Keratinocyte (primary cell): ENCODE data around the gene GATA2.

Experiments
- EZH2 ChIP-seq: IDR thresholded peaks from one replicate; pipeline ENCODE4 v1.6.1; 2012; ENCODE audit warnings: inconsistent platforms, mild to moderate bottlenecking, low read length, moderate library complexity
- TF ChIP-seq, protein P1 (sequence below), 3 experiments: IDR thresholded peaks in 1 of 3; conservative IDR thresholded peaks in 1 of 3; optimal IDR thresholded peaks in 1 of 3; 2 replicates in 2 of 3; 3 replicates in 1 of 3; pipeline versions ENCODE3 to v1.5.1; 2011; ENCODE audit warnings: low read length in 3 of 3, mild to moderate bottlenecking in 3 of 3, moderate library complexity in 2 of 3, control low read depth in 1 of 3, inconsistent platforms in 1 of 3; ENCODE audit not compliant: insufficient read depth in 2 of 3; ENCODE audit errors: extremely low read depth in 1 of 3

DNA sequence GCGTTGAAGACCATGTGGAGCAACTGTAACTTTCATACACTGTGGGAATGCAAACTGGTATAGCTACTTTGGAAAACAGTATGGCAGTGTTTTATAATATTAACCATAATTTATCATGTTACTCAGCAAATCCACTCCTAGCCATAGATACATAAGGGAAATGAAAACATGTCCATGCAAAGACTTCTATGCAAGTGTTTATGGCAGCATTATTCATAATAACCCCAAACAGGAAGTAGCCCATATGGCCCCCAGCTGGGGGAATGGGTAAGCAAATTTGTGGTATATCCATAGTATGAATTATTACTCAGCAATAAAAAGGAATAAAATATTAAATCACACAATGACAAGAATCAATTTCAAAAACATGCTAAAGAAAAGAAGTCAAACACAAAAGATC lies 23.0 kb upstream of the GATA2 start:
- no peak for TF ChIP-seq EZH2
- TF ChIP-seq, protein P1, sequence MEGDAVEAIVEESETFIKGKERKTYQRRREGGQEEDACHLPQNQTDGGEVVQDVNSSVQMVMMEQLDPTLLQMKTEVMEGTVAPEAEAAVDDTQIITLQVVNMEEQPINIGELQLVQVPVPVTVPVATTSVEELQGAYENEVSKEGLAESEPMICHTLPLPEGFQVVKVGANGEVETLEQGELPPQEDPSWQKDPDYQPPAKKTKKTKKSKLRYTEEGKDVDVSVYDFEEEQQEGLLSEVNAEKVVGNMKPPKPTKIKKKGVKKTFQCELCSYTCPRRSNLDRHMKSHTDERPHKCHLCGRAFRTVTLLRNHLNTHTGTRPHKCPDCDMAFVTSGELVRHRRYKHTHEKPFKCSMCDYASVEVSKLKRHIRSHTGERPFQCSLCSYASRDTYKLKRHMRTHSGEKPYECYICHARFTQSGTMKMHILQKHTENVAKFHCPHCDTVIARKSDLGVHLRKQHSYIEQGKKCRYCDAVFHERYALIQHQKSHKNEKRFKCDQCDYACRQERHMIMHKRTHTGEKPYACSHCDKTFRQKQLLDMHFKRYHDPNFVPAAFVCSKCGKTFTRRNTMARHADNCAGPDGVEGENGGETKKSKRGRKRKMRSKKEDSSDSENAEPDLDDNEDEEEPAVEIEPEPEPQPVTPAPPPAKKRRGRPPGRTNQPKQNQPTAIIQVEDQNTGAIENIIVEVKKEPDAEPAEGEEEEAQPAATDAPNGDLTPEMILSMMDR (optimal IDR thresholded peaks at IDR 0.05 in 1 of 3, IDR thresholded peaks at IDR 0.05 in 1 of 3, conservative IDR thresholded peaks at IDR 0.05 in 1 of 3; ENCODE audit: extremely low read depth in 1 of 3, insufficient read depth in 2 of 3, low read length in 3 of 3): no peak
